GM21526 (cell line): ENCODE data around the gene ETV5.

ENCODE experiments used
- ATAC-seq: cut with Tn5 transposase; IDR thresholded peaks from one replicate; pipeline ENCODE4 v1.9.1; 2021; ENCODE audit warnings: moderate library complexity; ENCODE audit not compliant: unreplicated experiment, low FRiP score

ETV5 gene

DNA sequence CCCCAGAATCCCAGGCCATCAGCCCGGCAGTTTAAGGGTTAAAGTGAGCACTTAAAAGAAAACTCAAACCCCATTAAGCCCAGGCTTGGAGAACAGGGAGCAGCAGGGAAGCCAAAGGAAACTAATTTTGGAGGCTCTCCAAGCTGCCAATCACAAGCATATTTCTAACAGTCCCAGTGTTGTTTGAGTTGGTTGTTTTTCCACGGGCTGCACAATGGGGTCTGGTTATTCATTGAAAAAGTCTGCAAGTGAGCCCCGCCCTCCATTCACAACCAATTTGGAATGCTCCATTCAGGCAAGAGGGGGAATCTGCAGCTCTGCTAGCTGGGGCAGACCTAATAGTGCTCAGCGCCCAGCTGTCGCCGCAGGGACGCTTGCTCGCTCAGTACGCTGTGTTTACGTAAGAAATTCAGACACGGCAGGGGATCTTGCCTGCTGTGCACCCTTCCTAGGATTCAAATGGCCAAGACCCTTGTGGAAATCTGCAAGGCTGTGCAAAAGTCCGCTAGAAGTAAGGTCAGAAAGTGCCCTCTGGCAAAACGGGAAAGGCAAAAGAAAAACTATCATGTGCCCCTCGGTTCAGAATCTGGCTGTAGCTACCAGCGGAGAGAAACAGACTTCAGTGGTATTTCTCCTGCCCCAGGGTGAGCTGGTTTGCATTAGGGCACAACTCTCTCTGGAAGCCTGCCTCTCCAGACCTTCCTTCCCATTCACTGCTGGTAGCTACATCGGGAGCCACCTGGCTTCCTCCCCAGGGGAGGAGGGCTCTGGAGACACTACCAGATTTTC is 11.0 kb downstream of the ETV5 start:
- ATAC-seq, result no peak

GRCh38 chr3:186097317-186097662 is 11.6 kb downstream of the ETV5 start:
- no peak for ATAC-seq

DNA sequence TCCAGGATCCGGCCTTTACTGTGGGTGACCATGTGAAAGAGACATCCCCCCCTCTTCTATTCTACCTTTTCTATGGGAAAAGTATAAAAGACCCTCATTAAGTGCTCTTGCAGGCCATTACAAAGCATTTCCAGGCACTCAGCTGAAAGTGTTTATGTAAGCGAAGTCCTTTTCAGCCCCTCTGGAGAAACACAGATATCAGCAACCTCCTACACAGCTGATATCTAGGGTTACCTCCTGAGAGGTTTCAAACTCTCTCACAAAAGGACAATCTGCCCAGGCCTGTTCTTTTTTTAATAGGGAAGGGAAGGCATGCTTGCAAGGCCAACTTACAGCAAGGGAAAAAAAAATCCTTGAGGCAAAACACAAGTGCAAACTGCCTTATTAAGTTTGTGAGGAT is 12.6 kb downstream of the ETV5 start:
- ATAC-seq, result no peak

DNA sequence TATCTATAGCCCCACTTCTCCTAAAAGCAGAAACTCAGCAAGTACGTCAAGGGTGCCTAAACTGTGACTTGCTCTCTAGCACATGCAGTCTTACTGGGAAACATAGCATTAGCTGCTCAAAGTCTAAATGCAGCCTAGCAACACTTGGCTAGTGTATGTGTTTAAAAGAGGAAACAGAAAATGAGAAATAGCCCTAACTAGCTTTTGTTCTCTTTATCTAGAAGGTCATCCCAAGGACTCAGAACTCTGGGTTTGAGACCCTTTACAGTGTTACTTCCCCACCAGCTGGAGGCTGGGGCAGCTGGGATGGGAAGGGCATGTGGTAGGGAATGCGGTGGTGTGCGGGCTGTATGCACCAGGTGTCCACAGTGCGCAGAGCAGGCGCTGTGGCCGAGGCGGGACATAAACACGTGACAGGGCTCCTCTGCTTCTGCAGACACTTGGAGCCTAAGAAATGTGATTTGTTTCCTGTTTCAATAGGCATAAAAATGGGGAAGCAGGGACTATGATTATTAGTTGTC is 13.3 kb downstream of the ETV5 start:
- ATAC-seq, result no peak

DNA sequence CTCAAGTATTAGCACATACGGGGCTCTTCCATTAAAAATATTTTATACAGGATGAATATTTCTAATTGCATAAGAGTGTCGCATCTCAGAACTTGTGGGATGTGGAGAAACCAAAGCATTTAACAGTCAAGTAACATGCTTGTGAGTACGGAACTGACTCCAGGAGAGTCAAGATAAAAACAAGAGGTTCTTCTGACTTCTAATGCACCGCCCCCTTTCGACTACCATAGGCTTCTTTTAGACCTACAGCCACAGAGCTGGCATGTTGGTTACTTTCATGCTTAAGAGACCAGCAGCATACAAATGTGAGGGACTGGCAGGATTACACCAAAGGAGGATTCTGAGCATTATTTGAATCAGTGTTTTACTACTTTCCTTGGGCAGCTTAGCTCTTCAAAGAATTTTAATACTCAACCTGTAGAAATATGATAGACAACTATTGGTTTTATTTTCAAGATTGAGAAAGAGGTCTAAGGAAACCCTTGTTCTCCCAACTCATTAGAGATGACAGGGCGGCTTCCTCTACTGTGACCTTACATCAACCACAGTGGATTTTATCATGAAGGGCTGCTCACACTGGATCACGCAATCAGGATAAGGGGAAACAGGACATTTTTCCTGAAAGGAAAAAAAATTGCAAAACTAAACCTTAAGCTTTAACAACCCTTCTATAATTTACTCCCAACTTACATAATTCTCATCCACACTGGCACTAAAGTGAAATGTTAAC is 14.0 kb downstream of the ETV5 start:
- ATAC-seq, result no peak

GRCh38 chr3:186094271-186094670 is 14.6 kb downstream of the ETV5 start:
- ATAC-seq, result no peak

GRCh38 chr3:186093271-186093900 is 15.5 kb downstream of the ETV5 start:
- no peak for ATAC-seq

DNA sequence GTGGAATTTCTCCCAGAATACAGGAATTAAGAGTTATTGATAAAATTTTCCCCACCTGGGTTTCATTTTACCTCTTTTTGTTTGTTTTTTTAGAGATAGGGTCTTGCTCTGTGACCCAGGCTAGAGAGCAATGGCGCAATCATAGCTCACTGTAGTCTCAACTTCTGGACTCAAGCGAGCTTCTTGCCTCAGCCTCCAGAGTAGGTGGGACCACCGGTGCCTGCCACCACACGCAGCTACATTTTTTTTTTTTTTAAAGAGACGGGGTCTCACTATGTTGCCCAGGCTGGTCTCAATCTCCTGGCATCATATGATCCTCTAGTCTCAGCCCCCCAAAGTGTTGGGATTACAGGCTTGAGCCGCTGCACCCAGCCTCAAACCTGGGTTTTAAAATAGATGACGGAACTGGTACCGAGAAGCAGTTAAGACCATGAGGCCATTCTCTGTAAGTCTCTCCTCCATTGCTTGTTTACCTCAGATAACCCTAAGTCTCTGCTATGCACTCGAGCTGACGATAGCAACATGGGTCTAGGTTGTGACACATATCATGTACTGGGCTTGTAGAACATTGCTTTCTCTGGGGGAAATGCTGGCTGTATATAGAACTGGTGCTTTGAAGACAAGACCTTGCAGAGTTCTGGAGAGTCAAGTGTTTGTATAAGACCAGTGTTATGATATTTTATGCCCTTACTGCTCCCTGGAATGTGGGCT is 16.4 kb downstream of the ETV5 start:
- ATAC-seq, result no peak

- ATAC-seq, result no peak
Observed at GRCh38 chr3:186090901-186091300, 18.0 kb downstream of the ETV5 start.

- ATAC-seq, result no peak
Observed at GRCh38 chr3:186088335-186088734, 20.6 kb downstream of the ETV5 start.

DNA sequence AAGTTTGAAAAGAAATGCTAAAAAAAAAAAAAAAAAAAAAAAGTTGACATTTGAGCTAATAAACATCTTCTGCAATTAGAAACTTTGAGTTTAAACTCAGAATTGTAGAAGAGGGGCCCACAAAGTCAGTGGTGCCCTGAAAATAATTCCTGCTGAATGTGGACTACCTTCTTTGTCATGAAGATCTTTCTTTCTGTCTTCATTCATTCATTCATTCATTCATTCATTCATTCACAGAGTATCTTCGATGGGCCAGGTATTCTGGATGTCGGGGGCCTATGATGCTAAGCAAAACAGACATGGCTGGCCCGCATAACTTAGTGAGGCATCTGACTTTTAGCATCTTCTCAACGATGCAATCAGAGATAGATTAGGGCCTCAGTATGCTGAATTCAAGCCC is 24.6 kb downstream of the ETV5 start:
- ATAC-seq, result no peak

GRCh38 chr3:186083746-186084145 is 25.1 kb downstream of the ETV5 start:
- ATAC-seq, result no peak

DNA sequence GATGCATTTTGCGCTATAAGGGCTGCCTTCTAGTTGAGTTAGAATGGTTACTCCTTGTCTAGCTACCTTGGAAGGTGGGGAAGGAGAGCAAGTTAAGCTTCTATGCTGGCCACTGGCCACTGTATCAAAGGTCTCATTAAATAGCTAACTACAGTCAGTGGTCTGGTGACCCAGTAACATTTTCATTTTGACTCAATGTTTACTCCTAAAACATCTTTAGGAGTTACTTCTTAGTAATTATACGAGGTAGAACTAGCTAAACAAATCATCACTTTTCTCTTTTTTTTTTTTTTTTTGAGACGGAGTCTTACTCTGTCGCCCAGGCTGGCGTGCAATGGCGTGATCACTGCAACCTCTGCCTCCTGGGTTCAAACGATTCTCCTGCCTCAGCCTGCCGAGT is 26.7 kb downstream of the ETV5 start:
- no peak for ATAC-seq

DNA sequence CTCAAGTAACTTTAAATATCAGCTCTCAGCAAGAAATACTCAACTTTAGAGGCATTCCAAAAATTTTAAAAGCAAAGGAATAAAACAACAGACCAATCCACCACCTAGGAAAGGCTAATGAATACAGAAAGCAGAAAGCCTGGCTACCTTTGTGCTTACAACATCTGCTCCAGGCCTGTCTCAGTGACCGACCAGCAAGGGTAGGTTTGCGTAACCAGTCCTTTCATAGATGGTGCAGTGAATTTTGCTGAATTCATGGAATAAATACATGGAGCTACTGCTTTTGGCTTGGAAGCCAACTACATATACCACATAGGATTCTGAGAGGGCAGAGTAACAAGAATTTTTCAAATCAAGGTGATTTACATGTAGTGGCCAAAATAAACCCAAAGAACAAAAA is 27.2 kb downstream of the ETV5 start:
- ATAC-seq, result no peak

DNA sequence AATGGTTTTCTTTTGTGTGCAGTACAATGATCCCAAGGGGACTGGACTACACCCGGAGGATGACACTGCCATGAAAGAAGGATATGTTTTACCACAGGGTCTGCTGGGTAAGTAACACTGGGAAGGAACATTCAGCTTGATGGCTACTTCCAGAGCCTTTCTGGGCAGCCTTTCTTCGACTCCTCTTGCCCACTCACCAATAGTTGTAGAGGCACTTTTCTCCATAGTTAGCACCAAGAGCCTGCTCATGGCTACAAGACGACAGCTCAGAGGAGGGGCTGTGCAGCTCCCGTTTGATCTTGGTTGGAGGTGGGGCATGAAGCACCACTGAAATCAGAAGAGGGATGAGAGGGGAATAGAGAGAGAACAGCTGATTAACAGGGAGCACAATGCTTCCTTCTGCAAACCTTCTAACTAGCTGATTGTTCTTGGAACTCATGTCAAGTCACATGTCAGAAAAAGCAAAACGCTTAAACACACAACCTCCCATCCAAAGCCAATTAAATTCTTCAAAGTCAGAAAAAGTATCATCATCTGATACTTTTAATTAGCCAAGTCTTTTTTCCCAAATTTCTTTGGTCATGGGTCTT is 27.9 kb downstream of the ETV5 start:
- no peak for ATAC-seq

DNA sequence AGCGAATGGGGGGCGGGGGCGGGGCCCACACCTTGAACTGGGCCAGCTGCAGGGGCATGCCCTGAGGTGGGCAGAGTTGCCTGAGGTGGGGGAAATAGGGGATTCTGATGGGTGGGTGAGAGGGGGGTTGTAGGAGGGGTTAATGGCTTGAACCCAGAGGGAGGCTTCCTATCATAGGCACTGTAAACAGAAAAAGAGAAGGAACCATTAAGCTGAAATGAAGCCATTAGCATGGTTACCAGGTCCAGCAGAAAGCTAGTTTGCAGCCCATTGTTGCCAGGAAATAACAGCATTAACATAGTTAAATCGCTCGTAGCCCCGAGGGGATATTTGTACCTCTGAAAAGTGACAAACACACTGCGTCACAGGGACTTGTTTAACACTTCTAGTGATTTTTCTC is 29.0 kb downstream of the ETV5 start:
- no peak for ATAC-seq

DNA sequence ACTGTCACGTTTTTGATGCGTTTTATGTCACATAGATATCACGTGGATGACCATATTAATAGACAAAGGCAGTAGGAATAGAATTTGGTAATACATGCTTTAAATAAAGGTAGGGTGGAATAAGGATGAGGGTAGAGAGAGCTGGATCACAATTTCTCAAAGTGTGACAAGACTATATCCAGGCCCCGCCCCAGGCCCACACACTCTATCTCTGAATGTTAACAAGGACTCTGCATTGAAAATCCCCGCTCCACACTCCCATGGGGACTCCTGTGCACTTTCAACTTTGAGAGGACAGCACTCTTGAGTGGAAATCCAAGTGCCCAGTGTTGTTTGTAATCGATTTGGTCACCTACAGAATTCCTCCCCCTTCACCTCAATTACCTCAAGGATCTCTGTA is 31.4 kb downstream of the ETV5 start:
- no peak for ATAC-seq

- ATAC-seq, result no peak
Observed at GRCh38 chr3:186075931-186076567, 32.8 kb downstream of the ETV5 start.

DNA sequence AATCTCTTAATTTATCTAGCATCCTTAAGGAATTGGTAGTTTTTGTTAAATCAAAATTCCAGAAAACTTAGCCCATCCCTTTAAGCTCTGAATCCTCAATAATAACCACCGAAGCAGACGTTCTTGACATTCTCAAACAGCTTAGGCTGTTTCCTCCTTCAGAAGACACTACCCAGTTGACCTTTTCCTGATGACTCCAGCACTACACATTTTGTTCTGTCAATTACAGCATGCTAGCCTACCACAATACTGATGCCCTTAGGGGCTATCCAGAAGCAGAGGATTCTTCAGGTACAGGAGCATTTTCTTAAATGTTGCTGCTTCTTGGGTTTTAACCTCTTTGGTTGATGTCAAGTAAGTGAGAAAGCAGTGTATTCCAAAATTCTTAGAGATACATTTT is 33.4 kb downstream of the ETV5 start:
- no peak for ATAC-seq

- no peak for ATAC-seq
Observed at GRCh38 chr3:186073641-186074040, 35.2 kb downstream of the ETV5 start.
